NAMALWA (cell line): ENCODE measurements around the gene PLEKHA7.
"Not testable (repeated sequence)": the region's sequence is repeated elsewhere in the genome, so short reads cannot be mapped to it uniquely, and the experiment has no call there.

Experiments used
- DNase-seq: peaks from one replicate; pipeline ENCODE4 v3.0.0-alpha.2; 2015; ENCODE audit warnings: low spot score

PLEKHA7 gene

GRCh38 chr11:16905375-16905774 is 108.8 kb downstream of the PLEKHA7 start:
- DNase-seq, result no peak

- not testable (repeated sequence) for DNase-seq
Measured at GRCh38 chr11:16904761-16905160, 109.5 kb downstream of the PLEKHA7 start.

GRCh38 chr11:16902781-16903378 is 111.3 kb downstream of the PLEKHA7 start:
- DNase-seq, result no peak

- no peak for DNase-seq
Measured at GRCh38 chr11:16902182-16902581, 112.0 kb downstream of the PLEKHA7 start.

- no peak for DNase-seq
Measured at GRCh38 chr11:16900491-16900890, 113.7 kb downstream of the PLEKHA7 start.

- DNase-seq, result no peak
Measured at GRCh38 chr11:16899708-16900303, 114.4 kb downstream of the PLEKHA7 start.

GRCh38 chr11:16898274-16898985 is 115.8 kb downstream of the PLEKHA7 start:
- no peak for DNase-seq

GRCh38 chr11:16897470-16898061 is 116.6 kb downstream of the PLEKHA7 start:
- no peak for DNase-seq

GRCh38 chr11:16896729-16897469 is 117.3 kb downstream of the PLEKHA7 start:
- DNase-seq, result no peak

- no peak for DNase-seq
Measured at GRCh38 chr11:16895306-16895705, 118.9 kb downstream of the PLEKHA7 start.

GRCh38 chr11:16893456-16894066 is 120.7 kb downstream of the PLEKHA7 start:
- no peak for DNase-seq

GRCh38 chr11:16891964-16892363 is 122.2 kb downstream of the PLEKHA7 start:
- no peak for DNase-seq

- no peak for DNase-seq
Measured at GRCh38 chr11:16891165-16891564, 123.0 kb downstream of the PLEKHA7 start.

- no peak for DNase-seq
Measured at GRCh38 chr11:16890442-16890841, 123.8 kb downstream of the PLEKHA7 start.

GRCh38 chr11:16889905-16890304 is 124.3 kb downstream of the PLEKHA7 start:
- no peak for DNase-seq

- DNase-seq, result not testable (repeated sequence)
Measured at GRCh38 chr11:16889010-16889409, 125.2 kb downstream of the PLEKHA7 start.

- DNase-seq, result not testable (repeated sequence)
Measured at GRCh38 chr11:16887887-16888286, 126.3 kb downstream of the PLEKHA7 start.

- DNase-seq, result no peak
Measured at GRCh38 chr11:16883174-16883573, 131.0 kb downstream of the PLEKHA7 start.

GRCh38 chr11:16881766-16882165 is 132.4 kb downstream of the PLEKHA7 start:
- no peak for DNase-seq

- DNase-seq, result no peak
Measured at GRCh38 chr11:16881074-16881709, 133.0 kb downstream of the PLEKHA7 start.

GRCh38 chr11:16880184-16880801 is 133.9 kb downstream of the PLEKHA7 start:
- DNase-seq, result no peak
